Measurements from ENCODE around the gene FDX2. TPM values are rescaled to one million over a fixed set of nuclear protein-coding genes. Genes with fewer than 3 reads are reported as not detected.
A peak's percentile ranks its signal among the peaks of the same experiment; 100 is the strongest.

The FDX2 gene
- total and polyA plus RNA-seq, 2 of the 8 experiments (the other 6 are each of a cell fraction or from before 2014, with no cell fraction given) = 27.0 to 64.4 TPM

DNA sequence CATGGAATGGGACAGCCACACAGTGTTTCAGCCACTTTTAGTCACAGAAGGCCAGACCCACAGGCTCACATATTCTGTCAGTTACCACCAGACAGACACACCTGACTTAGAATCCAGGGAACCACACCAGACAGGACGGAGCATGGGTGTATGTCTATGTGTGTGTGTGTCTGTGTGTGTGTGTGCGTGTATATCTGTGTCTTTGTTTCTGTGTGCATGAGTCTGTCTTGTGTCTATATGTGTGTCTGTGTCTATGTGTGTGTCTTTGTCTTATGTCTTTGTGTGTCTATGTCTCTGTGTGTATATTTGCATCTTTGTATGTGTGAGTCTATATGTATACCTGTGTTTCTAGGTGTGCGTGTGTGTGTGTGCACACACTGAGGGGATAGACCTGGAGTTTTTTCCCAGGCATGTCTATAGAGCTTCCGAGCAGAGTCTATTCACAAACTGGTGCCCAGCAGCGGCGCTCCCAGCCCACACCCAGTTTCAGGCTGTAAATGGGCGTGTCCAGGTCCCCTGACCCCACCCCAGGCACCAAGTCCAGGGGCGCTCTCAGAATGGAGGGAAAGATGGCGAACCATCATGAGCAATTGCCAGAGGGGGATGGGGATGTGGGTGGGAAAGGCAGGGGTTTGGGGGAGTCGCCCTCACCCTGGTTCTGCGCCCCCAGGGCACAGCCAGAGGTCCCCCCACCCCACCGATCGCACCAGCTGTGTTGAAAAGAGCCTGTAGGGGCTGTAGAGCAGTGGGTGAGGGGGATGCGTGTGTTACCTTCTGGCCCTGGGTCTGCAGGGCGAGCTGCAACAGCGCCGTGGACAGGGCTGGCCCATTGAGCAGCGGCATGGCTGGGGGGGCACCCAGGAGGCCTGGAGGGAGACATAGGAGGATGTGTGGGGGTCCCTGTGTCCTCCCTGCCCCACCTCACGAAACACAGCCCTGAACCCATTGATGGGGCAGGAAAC is 6.3 kb upstream of the FDX2 start:
- TF ChIP-seq POLR2AphosphoS5 (IDR thresholded peaks at IDR 0.05; ENCODE audit: low read depth, low read length) (0 out of 2 replicates have a peak, but pooled peaks have one; percentile 31), SIX5 (IDR thresholded peaks at IDR 0.05; ENCODE audit: low read depth, low read length) (no peak)
- Histone ChIP-seq H3K9me3 (ENCODE audit: insufficient read depth in 2 of 2, low read depth in 1 of 2, low read length in 1 of 2) (no peaks in the 10 kb centered on the region), H2BK120ac (replicated peaks; ENCODE audit: low read depth, low read length) (no peak overlapping the region), H2AK5ac (ENCODE audit: low read depth, low read length) (no peak overlapping the region), H3K23ac (ENCODE audit: insufficient read length) (no peak overlapping the region), H3K56ac (replicated peaks; ENCODE audit: insufficient read length, low read depth, low read length) (no peak overlapping the region), H3K4me3 (ENCODE audit: extremely low read depth in 1 of 4, insufficient read depth in 2 of 4, low read depth in 3 of 4, low read length in 4 of 4) (no peak overlapping the region), H4K91ac (replicated peaks; ENCODE audit: insufficient read length, low read length) (no peak overlapping the region), H3K4ac (replicated peaks; ENCODE audit: insufficient read length, low read depth, low read length) (no peak overlapping the region), H3K27ac (ENCODE audit: low read depth, low read length) (no peak overlapping the region), H3K18ac (ENCODE audit: extremely low read depth, low read length) (no peak overlapping the region), H3K36me3 (ENCODE audit: control insufficient read depth in 2 of 4, insufficient read depth in 4 of 4, low read length in 3 of 4) (peaks cover 26 to 77% (median 60%) of the 10 kb centered on the region in 4 experiments), H3K9ac (replicated peaks in 1 of 4; ENCODE audit: extremely low read depth in 1 of 4, low read depth in 3 of 4, low read length in 3 of 4) (no peak overlapping the region), H2BK5ac (ENCODE audit: low read depth, low read length) (no peak overlapping the region), H3K79me1 (ENCODE audit: low read depth, low read length) (no peaks in the 10 kb centered on the region), H4K20me1 (replicated peaks in 1 of 2; ENCODE audit: control insufficient read depth in 1 of 2, insufficient read depth in 2 of 2, low read length in 2 of 2) (peaks cover 0 to 15% of the 10 kb centered on the region in 2 experiments), H3K4me2 (ENCODE audit: insufficient read depth in 1 of 2, low read depth in 2 of 2, low read length in 2 of 2) (no peak overlapping the region), H2AFZ (ENCODE audit: low read length) (no peak overlapping the region), H3K23me2 (ENCODE audit: low read depth, low read length) (no peaks in the 10 kb centered on the region; the same call in 1 of the 2 replicates), H3K79me2 (ENCODE audit: control insufficient read depth in 1 of 2, insufficient read depth in 2 of 2, low read length in 2 of 2) (no peaks in the 10 kb centered on the region), H4K5ac (ENCODE audit: insufficient read length, low read depth, low read length) (no peak overlapping the region), H3K14ac (ENCODE audit: insufficient read length) (no peak overlapping the region), H2BK15ac (ENCODE audit: low read length) (no peak overlapping the region), H3K4me1 (replicated peaks in 1 of 4; ENCODE audit: control insufficient read depth in 3 of 4, insufficient read depth in 4 of 4, low read length in 3 of 4) (no peaks in the 10 kb centered on the region), H3K27me3 (replicated peaks in 1 of 4; ENCODE audit: control insufficient read depth in 3 of 4, extremely low read depth in 1 of 4, insufficient read depth in 3 of 4, low read length in 3 of 4) (no peaks in the 10 kb centered on the region; a peak in 1 of 7 replicates), H2BK20ac (ENCODE audit: low read length) (no peak overlapping the region), H2BK12ac (ENCODE audit: low read depth, low read length) (no peak overlapping the region), H4K8ac (ENCODE audit: extremely low read depth, insufficient read depth, low read length) (no peak overlapping the region)
- FAIRE-seq (no peak), DNase-seq (ENCODE audit: low read depth in 1 of 2, low spot score in 2 of 2) (no peak)
- ChIA-PET POLR2A (ENCODE audit: partially characterized antibody) (interaction anchor here (1.1 to 11.4 kb wide), 5 partner anchors 11 to 53 kb away, joined by 3 to 104 read pairs (median 6); partner anchors contain the start of genes ICAM5 and RAVER1), CTCF (ENCODE audit: partially characterized antibody) (interaction anchor here (0.5 to 2.4 kb wide), 8 partner anchors 10 to 67 kb away, joined by 3 to 13 read pairs (median 4); no protein-coding TSS in a partner anchor)
- 91% methylated on average over 16 of the region's 19 CpGs; no CpG with 5 or more reads in 1 of the 2 experiments for WGBS, 2 experiments (ENCODE audit: extremely low coverage in 1 of 2, insufficient coverage in 1 of 2, insufficient read length in 1 of 2, insufficient replicate concordance in 2 of 2, low coverage in 1 of 2, low lambda C conversion rate in 2 of 2, missing lambda C conversion rate in 1 of 2)
